Loucy (cell line): ENCODE data around the gene SPN.
A peak's percentile ranks its signal among the peaks of the same experiment; 100 is the strongest.

Source experiments
- H2AFZ ChIP-seq: fragments of 200-600 bp; sonication (generic); 2 replicates; pipeline ENCODE4 v1.6.0; 2016; ENCODE audit warnings: antibody characterized with exemption, mild to moderate bottlenecking, low read length, moderate library complexity
- H3F3A ChIP-seq: fragments of 200-600 bp; 2 replicates; pipeline ENCODE4 v1.6.0; 2016; ENCODE audit warnings: antibody characterized with exemption, low read depth, mild to moderate bottlenecking
- H3K27me3 ChIP-seq: fragments of 200-600 bp; sonication (generic); 2 replicates; pipeline ENCODE4 v1.6.1; 2014; ENCODE audit warnings: low read length, mild to moderate bottlenecking; ENCODE audit not compliant: insufficient read depth, poor library complexity, severe bottlenecking
- H3K36me3 ChIP-seq: fragments of 200-600 bp; sonication (generic); 2 replicates; pipeline ENCODE4 v1.6.1; 2016; ENCODE audit warnings: low read length; ENCODE audit not compliant: insufficient read depth
- H3K4me1 ChIP-seq: fragments of 200-600 bp; sonication (generic); 2 replicates; pipeline ENCODE4 v1.5.1; 2014; ENCODE audit warnings: low read length, mild to moderate bottlenecking; ENCODE audit not compliant: insufficient read depth, poor library complexity, severe bottlenecking
- H3K4me2 ChIP-seq: fragments of 200-600 bp; sonication (generic); 2 replicates; pipeline ENCODE4 v1.6.0; 2014; ENCODE audit warnings: antibody characterized with exemption, low read length, low read depth, mild to moderate bottlenecking; ENCODE audit not compliant: poor library complexity, severe bottlenecking
- H3K4me3 ChIP-seq: fragments of 200-600 bp; sonication (generic); 2 replicates; pipeline ENCODE4 v1.5.1; 2014; ENCODE audit warnings: low read length, mild to moderate bottlenecking, mixed read lengths; ENCODE audit not compliant: poor library complexity, severe bottlenecking
- H3K79me2 ChIP-seq: fragments of 200-600 bp; sonication (generic); 2 replicates; pipeline ENCODE4 v1.6.1; 2014; ENCODE audit warnings: low read length; ENCODE audit not compliant: insufficient read depth
- H3K9ac ChIP-seq: fragments of 200-600 bp; sonication (generic); 2 replicates; pipeline ENCODE4 v1.6.0; 2014; ENCODE audit warnings: mild to moderate bottlenecking, low read depth, low read length, moderate library complexity; ENCODE audit not compliant: poor library complexity, severe bottlenecking
- H3K9me2 ChIP-seq: fragments of 200-600 bp; sonication (generic); replicated peaks from 2 replicates; pipeline ENCODE4 v1.6.1; 2016; ENCODE audit warnings: low read depth, low read length, mixed read lengths
- H3K9me3 ChIP-seq: fragments of 200-600 bp; sonication (generic); 2 replicates; pipeline ENCODE4 v1.6.1; 2014; ENCODE audit warnings: mild to moderate bottlenecking, antibody characterized with exemption, low read length, low read depth; ENCODE audit not compliant: insufficient read depth
- H4K20me1 ChIP-seq: fragments of 200-600 bp; sonication (generic); 2 replicates; pipeline ENCODE4 v1.6.0; 2014; ENCODE audit warnings: antibody characterized with exemption, low read length, mild to moderate bottlenecking; ENCODE audit not compliant: insufficient read depth, poor library complexity, severe bottlenecking
- EZH2phosphoT487 ChIP-seq: fragments of 200-600 bp; IDR thresholded peaks from 2 replicates; pipeline ENCODE4 v1.6.1; 2018; ENCODE audit warnings: antibody characterized with exemption, mild to moderate bottlenecking, moderate library complexity, borderline replicate concordance
- TF ChIP-seq, protein P1 (sequence below): fragments of 200-600 bp; sonication (generic); conservative IDR thresholded peaks from 2 replicates; pipeline ENCODE4 v1.5.1; 2014; ENCODE audit warnings: mild to moderate bottlenecking, antibody characterized with exemption, low read length

Gene SPN

DNA sequence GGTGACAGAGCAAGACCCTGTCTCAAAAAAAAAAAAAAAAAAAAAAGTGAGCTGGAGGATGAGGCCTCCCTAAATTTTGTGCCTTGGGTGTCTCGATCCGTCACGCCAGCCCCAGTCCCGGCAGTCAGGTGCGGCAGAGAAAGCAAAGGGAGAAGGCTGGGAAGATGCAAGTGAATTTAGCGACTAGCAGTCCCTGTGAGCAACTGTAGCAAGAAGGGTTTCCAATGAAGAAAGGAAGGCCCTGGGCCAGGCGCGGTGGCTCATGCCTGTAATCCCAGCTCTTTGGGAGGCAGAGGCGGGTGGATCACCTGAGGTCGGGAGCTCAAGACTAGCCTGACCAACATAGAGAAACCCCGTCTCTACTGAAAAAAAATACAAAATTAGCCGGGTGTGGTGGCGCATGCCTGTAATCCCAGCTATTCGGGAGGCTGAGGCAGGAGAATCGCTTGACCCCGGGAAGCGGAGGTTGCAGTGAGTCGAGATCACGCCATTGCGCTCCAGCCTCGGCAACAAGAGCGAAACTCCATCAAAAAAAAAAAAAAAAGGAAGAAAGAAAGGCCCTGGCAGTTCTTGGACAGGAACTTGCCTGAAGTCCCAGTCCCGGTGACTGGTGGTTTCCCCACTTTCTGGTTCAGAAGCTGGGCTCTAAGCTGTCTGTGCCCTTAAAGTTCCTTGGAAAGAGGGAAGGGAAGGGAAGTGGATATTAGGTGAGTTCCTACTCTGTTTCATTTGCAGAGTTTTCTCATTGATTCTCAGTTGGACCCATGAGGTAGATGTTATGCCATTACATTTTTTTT lies 14.1 kb downstream of the SPN start:
- peaks cover 45% of the 10 kb centered on the region for H3K4me1 ChIP-seq
- H3K4me2 ChIP-seq = peak overlapping the region; percentile 13

DNA sequence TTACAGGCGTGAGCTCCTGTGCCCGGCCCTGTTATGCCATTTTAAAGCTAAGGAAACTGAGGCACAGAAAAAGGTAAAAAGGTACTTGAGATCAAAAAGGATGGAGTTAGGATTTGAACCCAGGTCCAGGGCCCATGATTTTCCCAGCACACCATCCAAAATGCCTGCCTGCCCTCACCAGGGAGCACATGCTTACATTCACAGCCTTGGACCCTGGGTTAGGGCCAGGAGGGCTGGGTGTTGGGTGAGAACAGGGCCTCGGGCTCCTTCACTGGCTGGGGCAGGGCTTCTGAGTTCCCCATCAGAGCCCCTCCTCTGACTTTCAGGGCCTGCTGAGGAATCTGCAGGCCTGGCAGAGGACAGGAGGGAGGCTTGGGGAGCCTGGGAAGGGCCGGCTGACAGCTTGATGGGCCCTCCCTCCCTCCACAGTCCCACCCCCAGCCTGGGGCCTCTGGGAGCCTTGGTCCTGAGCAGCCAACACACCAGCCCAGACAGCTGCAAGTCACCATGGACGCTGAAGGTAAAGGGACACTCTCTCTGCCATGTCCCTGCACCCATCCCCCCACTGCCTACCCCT lies 15.7 kb downstream of the SPN start, which contains the start of gene QPRT:
QPRT (plus strand) TSS at position 490 of the 577 bp plus-strand sequence; CDS start at position 508, 18 bp downstream.
- H3K4me1 ChIP-seq = peaks cover 57% of the 10 kb centered on the region
- no peaks in the 10 kb centered on the region for H3K27me3 ChIP-seq
- no peaks in the 10 kb centered on the region for H3K9me3 ChIP-seq
- no peak for TF ChIP-seq EZH2phosphoT487
- TF ChIP-seq, protein P1, sequence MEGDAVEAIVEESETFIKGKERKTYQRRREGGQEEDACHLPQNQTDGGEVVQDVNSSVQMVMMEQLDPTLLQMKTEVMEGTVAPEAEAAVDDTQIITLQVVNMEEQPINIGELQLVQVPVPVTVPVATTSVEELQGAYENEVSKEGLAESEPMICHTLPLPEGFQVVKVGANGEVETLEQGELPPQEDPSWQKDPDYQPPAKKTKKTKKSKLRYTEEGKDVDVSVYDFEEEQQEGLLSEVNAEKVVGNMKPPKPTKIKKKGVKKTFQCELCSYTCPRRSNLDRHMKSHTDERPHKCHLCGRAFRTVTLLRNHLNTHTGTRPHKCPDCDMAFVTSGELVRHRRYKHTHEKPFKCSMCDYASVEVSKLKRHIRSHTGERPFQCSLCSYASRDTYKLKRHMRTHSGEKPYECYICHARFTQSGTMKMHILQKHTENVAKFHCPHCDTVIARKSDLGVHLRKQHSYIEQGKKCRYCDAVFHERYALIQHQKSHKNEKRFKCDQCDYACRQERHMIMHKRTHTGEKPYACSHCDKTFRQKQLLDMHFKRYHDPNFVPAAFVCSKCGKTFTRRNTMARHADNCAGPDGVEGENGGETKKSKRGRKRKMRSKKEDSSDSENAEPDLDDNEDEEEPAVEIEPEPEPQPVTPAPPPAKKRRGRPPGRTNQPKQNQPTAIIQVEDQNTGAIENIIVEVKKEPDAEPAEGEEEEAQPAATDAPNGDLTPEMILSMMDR = no peak
- peaks cover 59% of the 10 kb centered on the region for H3K79me2 ChIP-seq
- H3K36me3 ChIP-seq = no peaks in the 10 kb centered on the region
- no peaks in the 10 kb centered on the region for H3K9me2 ChIP-seq
- peak within 1 kb of the TSS; percentile 96 for H3K4me2 ChIP-seq
- peak within 1 kb of the TSS; percentile 99 for H3K9ac ChIP-seq
- H3F3A ChIP-seq = peaks cover 14% of the 10 kb centered on the region
- no peak within 1 kb of the TSS for H2AFZ ChIP-seq
- peak within 1 kb of the TSS; percentile 96 for H3K4me3 ChIP-seq
- H4K20me1 ChIP-seq = peaks cover 14% of the 10 kb centered on the region

More for the DNA sequence above, 14.1 kb downstream of the SPN start:
- Histone ChIP-seq H2AFZ (no peak overlapping the region), H3K4me3 (no peak overlapping the region), H3K9me3 (no peaks in the 10 kb centered on the region), H3K27me3 (no peaks in the 10 kb centered on the region), H4K20me1 (peaks cover 6% of the 10 kb centered on the region), H3K79me2 (peaks cover 56% of the 10 kb centered on the region), H3K36me3 (no peaks in the 10 kb centered on the region), H3F3A (peaks cover 14% of the 10 kb centered on the region), H3K9me2 (no peaks in the 10 kb centered on the region), H3K9ac (peak overlapping the region; percentile 35)
- TF ChIP-seq, protein P1 = no peak
- TF ChIP-seq EZH2phosphoT487 = no peak

DNA sequence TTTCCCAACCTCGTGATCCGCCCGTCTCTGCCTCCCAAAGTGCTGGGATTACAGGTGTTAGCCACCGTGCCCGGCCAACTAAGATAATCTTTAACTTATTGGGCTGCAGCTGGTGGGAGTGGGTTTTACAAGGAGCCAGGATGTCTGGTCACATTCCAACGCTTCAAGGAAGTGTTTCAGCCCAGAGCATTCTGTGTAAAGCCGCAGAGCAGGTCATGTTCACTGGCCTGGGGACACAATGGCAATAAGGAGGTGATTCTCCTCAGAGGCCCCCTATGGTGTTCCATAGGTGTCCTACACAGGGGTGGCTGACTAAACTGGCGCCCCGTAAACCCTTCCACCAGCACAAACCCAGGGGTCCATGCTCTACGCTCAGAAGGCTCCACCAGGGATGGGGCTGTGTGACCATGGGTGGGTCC lies 17.1 kb downstream of the SPN start:
- H3K4me2 ChIP-seq = peak overlapping the region; percentile 96
- no peaks in the 10 kb centered on the region for H3K9me2 ChIP-seq
- H3K4me3 ChIP-seq = peak overlapping the region; percentile 96
- peak overlapping the region; percentile 99 for H3K9ac ChIP-seq
- TF ChIP-seq EZH2phosphoT487 = no peak
- TF ChIP-seq, protein P1 = no peak
- H3F3A ChIP-seq = peaks cover 11% of the 10 kb centered on the region
- H3K36me3 ChIP-seq = 0 out of 2 replicates have a peak, but pooled peaks cover 4% of the 10 kb centered on the region
- peaks cover 18% of the 10 kb centered on the region for H4K20me1 ChIP-seq
- no peaks in the 10 kb centered on the region for H3K9me3 ChIP-seq
- H3K79me2 ChIP-seq = peaks cover 73% of the 10 kb centered on the region
- peaks cover 53% of the 10 kb centered on the region for H3K4me1 ChIP-seq
- H3K27me3 ChIP-seq = no peaks in the 10 kb centered on the region
- H2AFZ ChIP-seq = no peak overlapping the region
